Measurements from ENCODE around the gene CCNB2. TPM values are rescaled to one million over a fixed set of nuclear protein-coding genes. Genes with fewer than 3 reads are reported as not detected.

CCNB2 gene
- total RNA-seq, 1 donor from 2014 or later: 30.1 TPM

DNA sequence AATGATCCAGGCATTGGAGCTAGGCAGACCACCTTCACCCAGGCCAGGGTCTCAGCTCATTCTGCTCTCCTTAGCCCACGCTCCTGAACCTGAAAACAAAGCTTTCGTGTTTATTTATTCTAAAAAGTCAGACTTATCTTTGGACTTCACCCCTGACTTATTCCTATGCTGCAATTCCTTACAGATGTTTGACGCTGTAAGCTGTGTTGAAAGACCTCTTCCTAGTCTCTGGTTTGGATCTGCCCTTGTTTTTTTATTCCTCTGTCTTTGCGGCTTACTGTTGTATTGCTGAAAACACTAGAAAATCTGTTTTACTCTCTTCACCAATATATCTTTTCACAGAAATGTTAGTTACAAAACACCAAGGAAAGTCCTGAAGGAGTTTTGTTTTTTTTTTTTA, 61.2 kb downstream of the CCNB2 start:
- DNase-seq (ENCODE audit: low read depth, low spot score): no peak

DNA sequence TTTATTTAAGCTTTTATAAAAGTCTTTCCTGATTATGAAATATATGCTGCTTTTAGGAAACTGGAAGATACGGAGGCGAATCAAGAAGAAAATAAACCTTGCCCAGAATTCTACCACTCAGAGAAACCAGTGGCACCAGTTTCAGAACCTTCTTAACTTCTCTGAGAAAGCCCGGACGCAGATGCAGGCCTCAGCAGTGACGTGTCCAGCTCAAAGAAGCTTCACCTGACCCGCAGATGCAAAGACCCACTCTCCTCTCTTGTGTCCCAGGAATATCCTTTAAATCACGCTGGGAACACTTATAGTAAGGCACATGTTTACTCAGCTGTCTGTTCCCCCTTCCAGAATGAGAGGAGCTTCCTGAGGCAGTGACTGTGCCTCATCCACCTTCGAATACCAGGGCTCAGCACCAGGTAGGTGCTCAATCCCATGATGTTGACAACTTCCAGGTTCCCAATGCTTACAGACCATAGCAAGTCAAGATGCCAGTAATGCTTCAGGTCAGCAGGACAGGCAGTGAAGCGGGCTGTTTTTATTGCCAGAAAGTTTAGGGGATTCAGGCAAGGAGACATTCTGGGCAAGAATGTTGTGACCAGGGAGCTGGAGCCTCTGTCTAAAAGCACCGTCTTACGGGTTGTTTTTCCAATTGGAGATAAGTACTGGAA, 61.8 kb downstream of the CCNB2 start:
- no peak for DNase-seq (ENCODE audit: low read depth, low spot score)

DNA sequence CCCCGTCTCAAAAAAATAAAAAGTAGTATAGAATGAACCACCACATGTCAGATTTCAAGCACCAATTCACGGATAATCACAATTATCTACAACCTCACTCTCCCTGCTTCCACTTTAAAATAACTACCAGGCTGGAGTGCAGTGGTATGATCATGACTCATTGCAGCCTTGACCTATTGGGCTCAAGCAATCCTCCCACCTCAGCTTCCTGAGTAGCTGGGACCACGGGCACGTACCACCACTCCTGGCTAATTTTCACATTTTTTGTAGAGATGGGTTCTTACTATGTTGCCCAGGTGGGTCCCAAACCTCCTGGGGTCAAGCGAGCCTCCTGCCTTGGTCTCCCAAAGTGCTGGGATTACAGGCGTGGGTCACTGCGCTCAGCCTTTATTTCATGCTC, 63.6 kb downstream of the CCNB2 start:
- no peak for DNase-seq (ENCODE audit: low read depth, low spot score)

DNA sequence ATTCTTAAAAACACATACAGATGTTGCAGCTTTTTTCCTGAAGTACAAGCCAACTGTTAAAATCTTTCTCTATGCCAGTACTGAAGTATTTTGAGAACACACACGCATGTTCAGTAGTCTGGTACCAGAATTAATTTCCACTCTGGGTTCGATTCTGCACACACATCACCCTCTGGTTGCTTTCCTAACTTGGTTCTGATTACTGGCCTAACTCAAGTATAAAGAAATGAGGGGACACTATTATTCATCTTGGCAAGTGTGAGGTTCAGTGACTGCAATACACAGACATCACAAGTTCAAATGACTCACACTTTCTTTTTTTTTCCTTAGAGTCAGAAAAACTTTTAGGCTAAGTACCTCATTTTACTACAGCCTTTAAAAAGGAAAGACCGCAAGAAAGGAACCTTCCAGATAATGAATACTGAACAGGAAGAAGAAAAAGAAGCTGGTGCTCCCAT, 64.3 kb downstream of the CCNB2 start:
- peak; percentile 55 for DNase-seq (ENCODE audit: low read depth, low spot score)

- no peak for DNase-seq (ENCODE audit: low read depth, low spot score)
These were observed 65.5 kb downstream of the CCNB2 start for GRCh38 chr15:59170295-59171066.

DNA sequence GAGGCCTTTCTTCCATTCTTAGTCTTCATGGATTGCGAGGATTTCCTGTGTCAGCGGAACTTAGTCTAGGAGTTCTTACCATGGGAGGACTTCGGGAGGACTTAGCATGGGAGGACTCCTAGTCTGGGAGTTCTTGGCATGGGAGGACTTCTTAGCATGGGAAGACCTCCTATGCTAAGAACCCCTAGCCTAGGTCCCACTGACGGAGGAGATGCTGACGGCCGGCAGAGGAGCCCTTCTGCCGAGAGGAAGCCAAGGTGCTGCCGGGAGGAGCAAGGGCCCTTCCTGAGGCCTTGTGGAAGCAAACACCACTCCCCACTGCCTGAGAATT, 66.1 kb downstream of the CCNB2 start:
- no peak for DNase-seq (ENCODE audit: low read depth, low spot score)

GRCh38 chr15:59172289-59172901, 67.4 kb downstream of the CCNB2 start:
- no peak for DNase-seq (ENCODE audit: low read depth, low spot score)

DNA sequence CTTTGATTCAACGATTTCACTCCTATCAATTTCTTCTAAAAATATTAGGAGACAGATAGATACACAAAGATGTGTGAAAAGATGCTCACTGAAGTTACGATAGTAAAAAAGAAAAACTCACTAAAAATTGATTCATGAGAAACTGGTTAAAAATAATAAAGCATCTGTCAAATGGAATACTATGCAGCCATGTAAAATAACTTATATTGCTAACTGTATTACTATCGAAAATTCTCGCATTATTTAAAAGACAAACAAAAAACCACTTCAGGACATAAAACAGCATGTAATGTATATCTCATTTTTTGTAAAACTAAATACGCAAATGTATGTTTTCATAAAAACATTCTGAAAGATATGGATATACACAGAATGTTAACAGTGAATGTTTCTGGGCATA, 68.2 kb downstream of the CCNB2 start:
- no peak for DNase-seq (ENCODE audit: low read depth, low spot score)

- DNase-seq (ENCODE audit: low read depth, low spot score): no peak
These were observed 69.3 kb downstream of the CCNB2 start for GRCh38 chr15:59174151-59174834.

Other genes with a start within 250 kb of the CCNB2 start
- 48.1 and 68.3 TPM in 2 replicates for gene SLTM, start 171.5 kb upstream of the CCNB2 start, total RNA-seq
- 14.8 and 16.2 TPM in 2 replicates for gene RNF111, start 117.5 kb upstream of the CCNB2 start, total RNA-seq
- not detected in 2 replicates for gene LDHAL6B, start 101.7 kb downstream of the CCNB2 start, total RNA-seq

Data from pulmonary artery endothelial cell (primary cell).